Measurements from ENCODE around the gene RNF151.
A peak's percentile ranks its signal among the peaks of the same experiment; 100 is the strongest.
"Not testable (repeated sequence)": the region's sequence is repeated elsewhere in the genome, so short reads cannot be mapped to it uniquely, and the experiment has no call there.

RNF151 gene, protein sequence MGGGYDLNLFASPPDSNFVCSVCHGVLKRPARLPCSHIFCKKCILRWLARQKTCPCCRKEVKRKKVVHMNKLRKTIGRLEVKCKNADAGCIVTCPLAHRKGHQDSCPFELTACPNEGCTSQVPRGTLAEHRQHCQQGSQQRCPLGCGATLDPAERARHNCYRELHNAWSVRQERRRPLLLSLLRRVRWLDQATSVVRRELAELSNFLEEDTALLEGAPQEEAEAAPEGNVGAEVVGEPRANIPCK

GRCh38 chr16:1966460-1966859 lies at the start of gene RNF151:
TSS of gene RNF151 (plus strand) at chr16:1966856. CDS start at chr16:1966882, 26 bp downstream.
- DNase-seq: no peak

- DNase-seq: no peak
Observed at GRCh38 chr16:1917056-1917664, 49.5 kb upstream of the RNF151 start.

GRCh38 chr16:1917665-1918350 lies 48.8 kb upstream of the RNF151 start:
- DNase-seq: no peak

GRCh38 chr16:1918351-1919326 lies 48.0 kb upstream of the RNF151 start, which contains the start of gene HS3ST6:
TSS of gene HS3ST6 (minus strand) at chr16:1918415. CDS start at chr16:1918323, 92 bp downstream.
- no peak for DNase-seq

- no peak for DNase-seq
Observed at GRCh38 chr16:1919327-1919998, 47.2 kb upstream of the RNF151 start.

- not testable (repeated sequence) for DNase-seq
Observed at GRCh38 chr16:1920122-1920521, 46.5 kb upstream of the RNF151 start.

- no peak for DNase-seq
Observed at GRCh38 chr16:1920727-1921171, 45.9 kb upstream of the RNF151 start.

- DNase-seq: no peak
Observed at GRCh38 chr16:1922357-1922756, 44.3 kb upstream of the RNF151 start.

- no peak for DNase-seq
Observed at GRCh38 chr16:1923299-1924034, 43.2 kb upstream of the RNF151 start.

- no peak for DNase-seq
Observed at GRCh38 chr16:1924095-1924494, 42.6 kb upstream of the RNF151 start.

DNA sequence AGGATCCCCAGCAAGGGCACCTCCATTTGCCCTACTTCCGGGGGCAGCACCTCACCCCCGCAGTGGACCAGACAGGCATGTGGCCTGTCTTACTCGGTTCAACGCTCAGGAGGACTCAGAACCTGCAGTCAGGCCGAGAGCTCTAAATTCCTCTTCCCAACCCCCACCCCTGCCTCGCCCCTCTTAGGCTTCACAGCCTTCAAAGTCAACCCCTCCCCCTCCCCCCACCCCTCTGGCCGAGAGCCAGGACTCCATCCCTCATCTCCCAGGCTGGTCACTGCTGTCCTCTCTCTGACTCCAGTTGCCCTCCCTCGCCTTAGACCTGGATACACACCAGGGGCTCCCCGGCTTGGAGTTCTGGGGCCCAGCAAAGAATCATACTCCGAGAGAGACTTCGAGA lies 40.4 kb upstream of the RNF151 start:
- DNase-seq: no peak

- peak; percentile 3 for DNase-seq
Observed at GRCh38 chr16:1929105-1929504, 37.6 kb upstream of the RNF151 start.

GRCh38 chr16:1929578-1930337 lies 36.9 kb upstream of the RNF151 start:
- peak; percentile 86 for DNase-seq

GRCh38 chr16:1930338-1930720 lies 36.3 kb upstream of the RNF151 start:
- DNase-seq: no peak

- no peak for DNase-seq
Observed at GRCh38 chr16:1932050-1933028, 34.3 kb upstream of the RNF151 start.

DNA sequence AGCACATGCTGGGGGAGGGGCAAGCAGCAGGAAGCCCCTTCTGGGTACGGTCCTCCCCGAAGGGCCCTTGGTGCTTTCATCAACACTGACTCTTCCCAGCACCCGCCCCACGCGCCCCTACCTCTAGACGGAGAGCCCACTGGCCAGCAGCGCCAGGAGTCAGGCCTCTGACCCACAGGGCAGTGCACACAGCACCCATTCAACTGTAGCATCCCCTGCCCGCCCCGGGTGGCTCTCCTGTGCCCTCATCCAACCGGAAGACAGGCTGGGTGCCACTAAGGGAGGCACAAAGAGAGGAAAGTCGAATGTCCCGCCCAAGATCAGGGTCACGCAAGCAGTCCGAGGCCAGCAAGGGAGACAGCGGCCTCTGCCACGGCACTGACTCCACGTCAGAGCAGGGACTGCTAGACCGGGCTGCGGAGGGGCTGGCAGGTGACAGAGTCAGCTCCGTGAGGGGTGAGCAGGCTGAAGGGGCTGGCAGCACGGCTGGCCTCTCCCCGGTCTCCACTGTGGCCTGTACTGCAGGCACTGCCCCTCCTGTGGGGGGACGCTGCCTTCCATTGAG lies 33.5 kb upstream of the RNF151 start:
- DNase-seq: no peak

GRCh38 chr16:1936945-1937479 lies 29.6 kb upstream of the RNF151 start:
- DNase-seq: no peak

GRCh38 chr16:1938316-1938715 lies 28.3 kb upstream of the RNF151 start:
- DNase-seq: no peak

DNA sequence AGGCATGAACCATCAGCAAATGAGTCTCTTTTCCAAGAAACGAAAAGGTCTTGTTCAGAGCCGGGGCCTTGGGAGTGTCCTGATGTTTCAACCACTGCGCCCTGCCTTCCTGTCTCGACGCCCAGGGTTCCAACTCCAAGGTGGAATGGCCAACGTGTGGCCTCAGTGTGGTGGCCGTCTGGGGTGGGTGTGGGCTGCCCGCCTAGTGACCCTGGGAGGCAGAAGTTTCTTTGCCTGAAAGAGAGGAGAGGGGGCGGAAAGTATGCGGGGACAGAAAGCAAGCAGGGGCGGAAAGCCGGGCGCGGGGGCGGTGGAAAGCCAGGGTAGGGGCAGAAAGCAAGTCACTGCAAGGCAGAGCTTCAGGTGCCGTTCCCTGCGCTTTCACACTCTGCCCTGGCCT lies 27.7 kb upstream of the RNF151 start:
- no peak for DNase-seq

All from midbrain (tissue), 1 donor.